ENCODE measurements around the gene EME1. TPM values are rescaled to one million over a fixed set of nuclear protein-coding genes. Genes with fewer than 3 reads are reported as not detected.

Gene EME1
- total and polyA plus RNA-seq, 2 of the 8 experiments (the other 6 are each of a cell fraction or from before 2014, with no cell fraction given) = 13.9 to 16.3 TPM

GRCh38 chr17:50367401-50367800 lies 5.6 kb upstream of the EME1 start (continued):
- TF ChIP-seq CTCF (IDR thresholded peaks at IDR 0.05; ENCODE audit: control extremely low read depth in 1 of 3, insufficient read depth in 1 of 3, low read depth in 1 of 3, low read length in 3 of 3) (no peak), EP300 (IDR thresholded peaks at IDR 0.05; ENCODE audit: borderline replicate concordance in 1 of 2, low read depth in 2 of 2, low read length in 2 of 2) (no peak)

Measured in H1 (cell line).